Stimulated activated CD8-positive, alpha-beta memory T cell treated with anti-CD3 and anti-CD28 coated beads, Interleukin-7, amount 100 ng/mL, for 24 hours (primary cell): Measurements from ENCODE around the gene ACOT9.
"Not testable (repeated sequence)": the region's sequence is repeated elsewhere in the genome, so short reads cannot be mapped to it uniquely, and the experiment has no call there.

Experiments
- DNase-seq: peaks from one replicate; pipeline ENCODE4 v3.0.0-alpha.2; 2020; ENCODE audit warnings: low read depth

The ACOT9 gene

GRCh38 chrX:23765868-23766267 is 22.8 kb upstream of the ACOT9 start:
- no peak for DNase-seq

- DNase-seq = no peak
Measured at GRCh38 chrX:23765449-23765848, 22.4 kb upstream of the ACOT9 start.

GRCh38 chrX:23764188-23764984 is 21.3 kb upstream of the ACOT9 start:
- no peak for DNase-seq

- no peak for DNase-seq
Measured at GRCh38 chrX:23759821-23760220, 16.7 kb upstream of the ACOT9 start.

- no peak for DNase-seq
Measured at GRCh38 chrX:23756165-23756564, 13.1 kb upstream of the ACOT9 start.

GRCh38 chrX:23754664-23755063 is 11.6 kb upstream of the ACOT9 start:
- no peak for DNase-seq

- DNase-seq = no peak
Measured at GRCh38 chrX:23752740-23753415, 9.8 kb upstream of the ACOT9 start.

GRCh38 chrX:23749576-23749975 is 6.5 kb upstream of the ACOT9 start:
- no peak for DNase-seq

- no peak for DNase-seq
Measured at GRCh38 chrX:23749129-23749528, 6.1 kb upstream of the ACOT9 start.

- no peak for DNase-seq
Measured at GRCh38 chrX:23745786-23746185, 2.7 kb upstream of the ACOT9 start.

GRCh38 chrX:23743623-23743971 is 521 bp upstream of the ACOT9 start:
- DNase-seq = not testable (repeated sequence)

GRCh38 chrX:23742174-23742696 is 841 bp downstream of the ACOT9 start:
- DNase-seq = no peak

GRCh38 chrX:23737413-23737812 is 5.7 kb downstream of the ACOT9 start:
- DNase-seq = no peak

- DNase-seq = no peak
Measured at GRCh38 chrX:23736030-23736429, 7.0 kb downstream of the ACOT9 start.

GRCh38 chrX:23732704-23733103 is 10.4 kb downstream of the ACOT9 start:
- DNase-seq = no peak

GRCh38 chrX:23731951-23732350 is 11.1 kb downstream of the ACOT9 start:
- DNase-seq = no peak

GRCh38 chrX:23729214-23729613 is 13.9 kb downstream of the ACOT9 start:
- no peak for DNase-seq

- no peak for DNase-seq
Measured at GRCh38 chrX:23727206-23727605, 15.9 kb downstream of the ACOT9 start.

GRCh38 chrX:23726191-23726590 is 16.9 kb downstream of the ACOT9 start:
- DNase-seq = no peak

GRCh38 chrX:23720117-23720677 is 22.9 kb downstream of the ACOT9 start:
- no peak for DNase-seq

- no peak for DNase-seq
Measured at GRCh38 chrX:23705235-23705634, 37.8 kb downstream of the ACOT9 start.

- DNase-seq = no peak
Measured at GRCh38 chrX:23704673-23705206, 38.3 kb downstream of the ACOT9 start.

GRCh38 chrX:23699636-23700194 is 43.4 kb downstream of the ACOT9 start:
- DNase-seq = no peak
